ENCODE measurements around the gene CACNB3.
"Not testable (repeated sequence)": the region's sequence is repeated elsewhere in the genome, so short reads cannot be mapped to it uniquely, and the experiment has no call there.

Gene CACNB3

GRCh38 chr12:48816143-48816854, 2.0 kb upstream of the CACNB3 start:
- no peak for FAIRE-seq
- no peak for DNase-seq (ENCODE audit: low spot score)

GRCh38 chr12:48818831-48819590, 715 bp downstream of the CACNB3 start:
- DNase-seq (ENCODE audit: low spot score) (no peak), FAIRE-seq (no peak)

DNA sequence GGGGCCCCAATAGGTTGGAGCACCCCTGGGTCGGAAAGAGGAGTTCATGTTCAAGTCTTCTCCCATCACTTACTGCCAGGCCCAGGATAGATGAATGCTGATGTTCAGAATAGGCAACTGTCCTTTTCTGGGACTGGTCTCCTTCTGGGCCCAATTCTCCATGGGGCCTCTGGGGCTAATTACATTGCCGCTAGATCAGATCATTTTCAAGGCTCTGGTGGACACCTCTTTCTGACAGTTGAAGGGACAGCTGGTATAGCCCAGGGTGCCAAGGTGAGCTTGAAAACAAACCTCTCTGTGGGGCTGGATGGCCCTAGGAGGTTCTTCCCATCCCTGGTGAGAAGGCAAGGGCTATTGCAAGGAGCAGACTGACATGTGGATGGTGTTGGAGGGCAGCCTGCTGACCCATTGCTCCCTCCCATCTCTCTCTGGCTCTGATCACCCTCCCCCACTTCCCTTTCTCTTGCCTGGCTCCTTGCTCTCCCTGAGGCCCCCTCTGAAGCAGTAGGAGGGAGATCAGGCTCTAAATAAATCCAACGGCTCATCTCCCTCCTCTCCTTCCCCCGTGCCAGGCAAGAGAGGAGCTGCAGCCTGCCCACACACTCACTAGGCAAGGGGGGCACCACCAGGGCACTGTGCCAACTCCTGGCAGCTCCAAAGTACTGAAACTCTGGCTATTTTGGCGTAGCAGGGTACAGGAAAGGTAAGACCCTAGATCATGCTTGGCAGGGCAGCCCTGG, 1.9 kb downstream of the CACNB3 start:
- FAIRE-seq, result no peak

DNA sequence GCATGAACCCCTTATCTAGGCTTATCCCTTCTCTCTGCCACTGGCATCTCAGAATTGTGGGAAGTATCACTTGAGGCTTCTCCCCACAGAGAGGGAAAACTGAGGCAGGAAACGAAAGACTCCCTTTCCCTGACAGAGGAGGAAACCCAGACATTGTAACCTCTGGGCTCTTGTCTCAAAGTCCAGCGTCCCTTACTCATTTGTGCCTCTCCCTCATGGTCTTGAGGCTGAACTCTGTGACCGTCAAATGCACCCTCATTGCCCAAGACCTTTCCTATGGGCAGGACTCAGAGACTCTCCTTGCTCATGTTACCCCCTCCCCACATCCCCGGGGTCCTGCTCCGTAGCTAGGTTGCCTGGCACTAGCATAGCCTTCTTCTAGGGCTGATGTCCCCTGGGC, 3.8 kb downstream of the CACNB3 start:
- FAIRE-seq (no peak), DNase-seq (ENCODE audit: low spot score) (no peak)

More for the DNA sequence above, 1.9 kb downstream of the CACNB3 start:
- DNase-seq (ENCODE audit: low spot score), result no peak

DNA sequence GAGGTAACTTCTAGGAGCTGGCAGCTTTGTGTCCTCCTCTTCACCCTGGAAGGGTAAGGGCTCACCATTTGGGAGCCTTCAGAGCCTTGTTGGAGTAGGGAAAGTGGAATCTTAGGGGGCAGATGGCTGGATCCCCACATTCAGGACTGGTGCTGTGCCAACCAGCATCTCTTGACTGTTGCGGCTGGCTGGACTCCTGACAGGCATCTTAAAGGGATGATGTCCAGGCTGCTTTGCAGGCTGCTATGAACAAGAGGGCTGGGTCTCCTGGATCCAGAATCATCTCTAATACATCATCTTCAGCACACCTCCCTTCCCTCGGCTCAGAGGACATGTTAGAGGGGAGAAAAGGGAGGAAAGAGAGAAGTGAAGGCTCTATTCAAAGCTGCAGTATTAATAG, 4.4 kb downstream of the CACNB3 start:
- FAIRE-seq (no peak), DNase-seq (ENCODE audit: low spot score) (no peak)

DNA sequence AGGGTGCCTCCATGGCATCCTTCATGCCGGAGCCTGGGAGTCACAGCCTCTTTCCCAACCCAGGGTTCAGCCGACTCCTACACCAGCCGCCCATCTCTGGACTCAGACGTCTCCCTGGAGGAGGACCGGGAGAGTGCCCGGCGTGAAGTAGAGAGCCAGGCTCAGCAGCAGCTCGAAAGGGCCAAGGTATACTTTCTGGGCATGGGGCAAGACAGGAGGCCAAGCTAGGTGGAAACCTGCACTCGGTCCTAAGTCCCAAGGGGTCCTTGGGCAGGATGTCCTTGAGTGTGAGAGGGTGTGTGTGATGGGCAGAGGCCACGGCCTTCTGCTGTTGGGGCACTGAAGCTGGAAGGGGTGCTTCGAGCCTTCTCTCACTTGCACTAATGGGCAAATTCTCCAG, 5.0 kb downstream of the CACNB3 start:
- no peak for DNase-seq (ENCODE audit: low spot score)
- no peak for FAIRE-seq

DNA sequence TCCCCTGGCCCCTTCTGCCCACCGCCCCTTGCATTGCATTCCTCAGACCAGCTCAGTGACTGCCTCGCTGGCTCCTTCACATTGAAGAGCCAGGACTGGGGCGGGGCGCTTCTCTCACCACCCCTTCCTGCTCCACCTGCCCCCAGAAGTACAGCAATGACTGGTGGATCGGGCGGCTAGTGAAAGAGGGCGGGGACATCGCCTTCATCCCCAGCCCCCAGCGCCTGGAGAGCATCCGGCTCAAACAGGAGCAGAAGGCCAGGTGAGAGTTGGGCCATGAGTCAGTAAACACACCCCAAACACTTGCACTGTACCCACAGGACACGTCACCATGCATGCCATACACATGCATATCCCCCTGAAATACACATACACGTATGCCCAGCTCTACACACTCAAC, 5.8 kb downstream of the CACNB3 start:
- peak; percentile 62 for FAIRE-seq
- DNase-seq (ENCODE audit: low spot score), result no peak

- DNase-seq (ENCODE audit: low spot score) (no peak), FAIRE-seq (no peak)
Measured at GRCh38 chr12:48824905-48825304, 6.6 kb downstream of the CACNB3 start.

DNA sequence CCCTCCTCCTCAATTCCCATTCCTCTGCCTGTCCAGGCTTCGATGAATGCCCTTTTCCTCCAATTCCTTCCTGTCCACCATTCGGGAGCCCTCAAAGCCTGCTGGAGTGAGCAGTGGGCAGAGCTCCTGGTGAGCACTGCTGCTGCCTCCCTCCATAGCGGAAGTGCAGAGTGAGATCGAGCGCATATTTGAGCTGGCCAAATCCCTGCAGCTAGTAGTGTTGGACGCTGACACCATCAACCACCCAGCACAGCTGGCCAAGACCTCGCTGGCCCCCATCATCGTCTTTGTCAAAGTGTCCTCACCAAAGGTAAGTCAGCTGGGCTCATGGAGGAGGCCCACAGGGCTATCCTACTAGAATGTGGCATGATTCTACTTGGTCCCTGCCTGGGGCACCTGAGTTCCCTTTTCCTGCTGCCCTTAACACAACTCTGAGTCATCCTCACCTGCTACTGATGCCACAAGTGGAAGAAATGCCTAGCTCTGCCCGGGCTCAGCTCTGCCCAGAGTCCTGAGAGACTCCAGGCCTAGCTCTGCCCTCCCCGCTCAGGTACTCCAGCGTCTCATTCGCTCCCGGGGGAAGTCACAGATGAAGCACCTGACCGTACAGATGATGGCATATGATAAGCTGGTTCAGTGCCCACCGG, 8.0 kb downstream of the CACNB3 start:
- FAIRE-seq (no peak), DNase-seq (ENCODE audit: low spot score) (no peak)

DNA sequence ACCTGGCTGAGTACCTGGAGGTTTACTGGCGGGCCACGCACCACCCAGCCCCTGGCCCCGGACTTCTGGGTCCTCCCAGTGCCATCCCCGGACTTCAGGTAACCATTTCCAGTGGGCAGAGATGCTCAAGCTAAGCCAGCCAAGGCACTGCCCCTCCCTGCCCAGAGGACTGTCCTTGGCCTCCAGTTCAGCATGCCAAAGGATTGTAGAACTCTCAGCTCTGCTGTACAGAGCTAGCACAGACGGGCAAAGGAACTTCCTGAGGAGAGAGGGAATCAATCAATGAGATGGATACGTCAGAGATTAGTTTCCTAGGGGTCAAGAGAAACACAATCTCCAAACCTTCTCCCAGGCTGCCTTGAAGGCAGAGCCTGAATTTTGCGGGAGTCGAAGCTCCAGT, 8.7 kb downstream of the CACNB3 start:
- no peak for FAIRE-seq
- DNase-seq (ENCODE audit: low spot score), result no peak

DNA sequence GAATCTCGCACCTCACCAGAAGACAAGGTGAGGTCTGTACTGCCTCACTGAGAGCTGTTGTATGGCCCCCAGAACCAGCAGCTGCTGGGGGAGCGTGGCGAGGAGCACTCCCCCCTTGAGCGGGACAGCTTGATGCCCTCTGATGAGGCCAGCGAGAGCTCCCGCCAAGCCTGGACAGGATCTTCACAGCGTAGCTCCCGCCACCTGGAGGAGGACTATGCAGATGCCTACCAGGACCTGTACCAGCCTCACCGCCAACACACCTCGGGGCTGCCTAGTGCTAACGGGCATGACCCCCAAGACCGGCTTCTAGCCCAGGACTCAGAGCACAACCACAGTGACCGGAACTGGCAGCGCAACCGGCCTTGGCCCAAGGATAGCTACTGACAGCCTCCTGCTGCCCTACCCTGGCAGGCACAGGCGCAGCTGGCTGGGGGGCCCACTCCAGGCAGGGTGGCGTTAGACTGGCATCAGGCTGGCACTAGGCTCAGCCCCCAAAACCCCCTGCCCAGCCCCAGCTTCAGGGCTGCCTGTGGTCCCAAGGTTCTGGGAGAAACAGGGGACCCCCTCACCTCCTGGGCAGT, 9.3 kb downstream of the CACNB3 start:
- FAIRE-seq (no peak), DNase-seq (ENCODE audit: low spot score) (no peak)

GRCh38 chr12:48828293-48828692, 10.0 kb downstream of the CACNB3 start:
- no peak for DNase-seq (ENCODE audit: low spot score)

GRCh38 chr12:48828841-48829575, 10.7 kb downstream of the CACNB3 start:
- FAIRE-seq (no peak), DNase-seq (ENCODE audit: low spot score) (no peak)

More at GRCh38 chr12:48828293-48828692, 10.0 kb downstream of the CACNB3 start:
- no peak for FAIRE-seq

DNA sequence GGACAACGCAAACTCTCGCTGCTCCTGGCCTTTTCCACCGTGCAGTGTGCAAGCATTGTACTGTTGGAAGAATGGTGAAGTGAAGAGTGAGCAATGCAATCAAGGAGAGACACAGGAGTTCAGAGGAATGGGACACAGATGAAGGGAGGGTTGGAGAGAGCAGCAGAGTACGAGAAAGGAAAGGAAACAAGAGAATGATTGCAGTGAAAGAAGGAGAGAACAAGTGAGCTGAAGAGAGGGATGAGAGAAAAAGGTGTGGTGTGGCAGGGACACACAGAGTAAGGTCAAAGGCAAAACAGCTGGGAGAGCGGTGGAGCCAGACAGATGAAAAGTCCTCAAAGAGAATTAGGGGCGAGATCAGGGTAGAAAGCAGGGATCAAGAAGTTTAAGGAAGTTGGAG, 13.0 kb downstream of the CACNB3 start:
- DNase-seq (ENCODE audit: low spot score) (no peak), FAIRE-seq (no peak)

DNA sequence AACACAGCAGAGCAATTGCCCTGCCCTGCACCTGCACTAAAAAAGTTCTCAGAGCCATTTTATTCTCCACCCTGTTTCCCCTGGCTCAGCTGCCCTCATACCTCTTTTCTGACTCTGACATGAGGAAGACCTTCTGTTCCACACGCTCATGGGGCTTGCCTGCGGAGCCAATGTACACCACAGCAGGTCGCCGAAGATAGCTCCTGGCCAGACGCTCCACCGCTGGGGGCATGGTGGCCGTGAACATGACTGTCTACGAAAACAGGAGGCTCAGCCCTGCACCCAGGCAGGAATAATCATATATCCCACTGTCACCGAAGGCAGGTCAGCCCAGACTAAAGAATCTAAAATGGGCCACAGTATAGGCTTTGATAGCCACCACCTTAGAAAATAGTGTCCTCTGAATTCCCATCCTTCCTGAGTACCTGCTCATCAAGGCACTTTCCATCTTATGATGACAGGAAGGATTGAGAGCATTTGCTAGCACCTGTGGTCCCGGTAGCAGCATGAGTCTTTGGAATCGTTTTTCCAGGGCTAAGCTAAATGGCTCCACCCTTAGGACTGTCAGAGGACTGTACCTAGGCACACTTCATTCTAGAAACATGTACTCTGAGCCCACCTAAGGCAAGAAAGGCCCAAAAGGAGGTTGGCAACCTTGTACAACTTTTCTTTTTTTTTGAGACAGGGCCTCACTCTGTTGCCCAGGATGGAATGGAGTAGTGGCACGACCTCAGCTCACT, 14.2 kb downstream of the CACNB3 start:
- FAIRE-seq (no peak), DNase-seq (ENCODE audit: low spot score) (no peak)

DNA sequence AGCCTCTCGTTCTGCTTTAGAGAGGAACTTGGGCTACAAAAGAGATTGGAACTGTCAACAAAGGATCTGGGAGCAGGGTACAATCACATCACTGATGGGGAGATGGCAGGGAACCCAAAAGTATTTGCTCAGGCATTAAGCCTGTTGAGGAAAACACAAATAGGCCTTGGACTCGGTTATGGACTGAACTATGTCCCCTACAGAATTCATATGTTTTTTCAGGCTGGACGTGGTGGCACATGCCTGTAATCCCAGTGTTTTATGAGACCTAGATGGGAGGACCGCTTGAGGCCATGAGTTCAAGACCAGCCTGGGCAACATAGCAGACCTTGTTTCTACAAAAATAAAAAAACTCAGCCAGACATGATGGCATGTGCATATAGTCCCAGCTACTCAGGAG, 19.8 kb downstream of the CACNB3 start:
- FAIRE-seq, result no peak
- no peak for DNase-seq (ENCODE audit: low spot score)

DNA sequence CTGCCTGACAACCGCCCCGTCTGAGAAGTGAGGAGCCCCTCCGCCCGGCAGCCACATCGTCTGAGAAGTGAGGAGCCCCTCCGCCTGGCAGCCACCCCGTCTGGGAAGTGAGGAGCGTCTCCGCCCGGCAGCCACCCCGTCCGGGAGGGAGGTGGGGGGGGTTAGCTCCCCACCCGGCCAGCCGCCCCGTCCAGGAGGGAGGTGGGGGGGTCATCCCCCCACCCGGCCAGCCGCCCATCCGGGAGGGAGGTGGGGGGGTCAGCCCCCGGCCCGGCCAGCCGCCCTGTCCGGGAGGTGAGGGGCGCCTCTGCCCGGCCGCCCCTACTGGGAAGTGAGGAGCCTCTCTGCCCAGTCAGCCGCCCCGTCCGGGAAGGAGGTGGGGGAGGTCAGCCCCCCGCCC, 23.7 kb downstream of the CACNB3 start:
- not testable (repeated sequence) for DNase-seq (ENCODE audit: low spot score); FAIRE-seq

GRCh38 chr12:48851883-48852733, 33.8 kb downstream of the CACNB3 start, which contains the start of gene DDX23:
TSS of gene DDX23 (minus strand) at chr12:48852163. CDS start at chr12:48845782, 6,381 bp downstream.
- FAIRE-seq, result no peak
- DNase-seq (ENCODE audit: low spot score), result peak; percentile 98
